ENCODE measurements around the gene PRKAR2B. TPM values are rescaled to one million over a fixed set of nuclear protein-coding genes. Genes with fewer than 3 reads are reported as not detected.

PRKAR2B gene
- total and polyA plus RNA-seq, 2 of the 4 experiments (the other 2 are of a cell fraction) = 3.0 to 3.1 TPM

GRCh38 chr7:107080533-107080932, 36.0 kb downstream of the PRKAR2B start:
- H4K5ac ChIP-seq (ENCODE audit: low read depth, low read length) = no peak overlapping the region
- intact Hi-C loops (cut with micrococcal nuclease) (no loop called here), dilution Hi-C loops (cut with HindIII; ENCODE audit: low sequenced_read_pairs, unreplicated experiment) (no loop called here)

More at GRCh38 chr7:107080533-107080932, 36.0 kb downstream of the PRKAR2B start:
- DNase-seq (no peak), ATAC-seq (ENCODE audit: low read depth) (no peak)
- Histone ChIP-seq H4K91ac (ENCODE audit: insufficient read depth, low read depth, low read length) (no peak overlapping the region), H3K4me2 (ENCODE audit: low read depth, low read length) (no peak overlapping the region), H3K56ac (ENCODE audit: extremely low read depth, insufficient read depth, low read length) (no peak overlapping the region), H3K4ac (ENCODE audit: low read depth, low read length) (no peak overlapping the region), H3K27ac (ENCODE audit: insufficient read depth, low read length) (no peak overlapping the region), H3K9me3 (ENCODE audit: control insufficient read depth, insufficient read depth, low read length) (no peaks in the 10 kb centered on the region), H2BK120ac (ENCODE audit: low read depth, low read length) (no peak overlapping the region), H3K18ac (ENCODE audit: low read depth, low read length) (no peak overlapping the region), H2BK20ac (ENCODE audit: low read depth, low read length) (no peak overlapping the region), H4K20me1 (ENCODE audit: insufficient read depth, low read length) (0 out of 2 replicates have a peak, but pooled peaks cover 3% of the 10 kb centered on the region), H3K27me3 (ENCODE audit: control insufficient read depth, insufficient read depth, low read length) (no peaks in the 10 kb centered on the region), H2AFZ (replicated peaks; ENCODE audit: low read length, poor library complexity) (no peak overlapping the region), H3K9me1 (ENCODE audit: insufficient read depth, low read length) (peaks cover 11% of the 10 kb centered on the region), H3K9ac (ENCODE audit: low read depth, low read length) (no peak overlapping the region), H3K36me3 (ENCODE audit: control insufficient read depth, insufficient read depth, low read length) (peaks cover 1% of the 10 kb centered on the region; the same call in 1 of the 2 replicates), H3K4me1 (ENCODE audit: control insufficient read depth, insufficient read depth, low read length) (no peaks in the 10 kb centered on the region), H2AK5ac (ENCODE audit: low read depth, low read length) (no peak overlapping the region), H3K4me3 (ENCODE audit: insufficient read depth, low read depth, low read length) (no peak overlapping the region), H3K23ac (ENCODE audit: low read depth, low read length) (no peak overlapping the region), H2BK5ac (ENCODE audit: low read depth, low read length, poor library complexity, severe bottlenecking) (no peak overlapping the region), H3K14ac (replicated peaks; ENCODE audit: low read depth, low read length) (no peak overlapping the region), H2BK15ac (ENCODE audit: low read depth, low read length) (no peak overlapping the region), H3K79me1 (ENCODE audit: low read depth in 1 of 2, low read length in 2 of 2) (no peaks in the 10 kb centered on the region), H2AK9ac (replicated peaks; ENCODE audit: low read depth, low read length, poor library complexity) (no peak overlapping the region), H4K8ac (ENCODE audit: low read depth in 2 of 2, low read length in 2 of 2) (no peak overlapping the region)
- ChIA-PET POLR2A (ENCODE audit: unreplicated experiment) (no interaction called here), CTCF (no interaction called here)
- BruUV-seq (replicated peaks) = no TSS peak
- in situ Hi-C loops (cut with MboI; ENCODE audit: low sequenced_read_pairs) = no loop called here
- TF ChIP-seq MAZ (IDR thresholded peaks at IDR 0.05; ENCODE audit: borderline replicate concordance, low read depth, low read length) (no peak), RAD21 (IDR thresholded peaks at IDR 0.05; ENCODE audit: low read length) (no peak), ELK1 (IDR thresholded peaks at IDR 0.05; ENCODE audit: borderline replicate concordance, low read depth, low read length) (no peak), POLR2A (IDR thresholded peaks at IDR 0.05; ENCODE audit: low read depth, low read length) (no peak)
- WGBS, 2 experiments (ENCODE audit: extremely low coverage in 2 of 2, insufficient read length in 1 of 2) = no CpG with 5 or more reads among the region's 2 CpGs

All from IMR-90 (cell line).